Measurements from ENCODE around the gene BTG4. TPM values are rescaled to one million over a fixed set of nuclear protein-coding genes. Genes with fewer than 3 reads are reported as not detected.

The BTG4 gene
- total RNA-seq (not detected in 2 replicates), polyA plus RNA-seq (not detected in 2 replicates), polyA minus RNA-seq (not detected in 2 replicates)
- not detected for total RNA-seq (2013)

GRCh38 chr11:111512296-111513239, at the start of gene BTG4:
TSS of gene BTG4 (minus strand) at chr11:111512386. CDS start at chr11:111498776, 13,610 bp downstream.
- H4K20me1 ChIP-seq (ENCODE audit: control insufficient read depth, insufficient read depth, low read length, poor library complexity, severe bottlenecking), result no peaks in the 10 kb centered on the region
- peaks cover 3 to 32% (median 30%) of the 10 kb centered on the region in 4 experiments for H3K27me3 ChIP-seq (replicated peaks in 1 of 4; ENCODE audit: control extremely low read depth in 1 of 4, control insufficient read depth in 3 of 4, insufficient read depth in 4 of 4, low read length in 3 of 4)
- H3K36me3 ChIP-seq (replicated peaks in 1 of 2; ENCODE audit: control extremely low read depth in 1 of 2, control insufficient read depth in 1 of 2, extremely low read depth in 1 of 2, insufficient read depth in 2 of 2, low read length in 1 of 2), result no peaks in the 10 kb centered on the region
- Mint-ChIP-seq H3K27ac (no peak within 1 kb of the TSS), H3K27me3 (peaks cover 45% of the 10 kb centered on the region), H3K9me3 (ENCODE audit: insufficient read depth) (no peaks in the 10 kb centered on the region), H3K4me1 (peaks cover 15% of the 10 kb centered on the region), H3K4me3 (peak within 1 kb of the TSS; percentile 78)
- 6% methylated on average over 65 of the region's 90 CpGs for WGBS (ENCODE audit: insufficient coverage)
- no peaks in the 10 kb centered on the region for H3K79me2 ChIP-seq (ENCODE audit: control insufficient read depth, insufficient read depth, low read length)
- intact Hi-C loops (cut with micrococcal nuclease), result no loop called here
- peak within 1 kb of the TSS; percentile 81 for H3K4me2 ChIP-seq (replicated peaks; ENCODE audit: low read depth, low read length, poor library complexity, severe bottlenecking)
- H2AFZ ChIP-seq (ENCODE audit: insufficient read depth, low read depth, low read length, poor library complexity, severe bottlenecking), result peak within 1 kb of the TSS; percentile 68
- ATAC-seq (ENCODE audit: low read depth), result peak; percentile 21
- H3K4me1 ChIP-seq (ENCODE audit: control insufficient read depth in 2 of 2, insufficient read depth in 2 of 2, low read length in 2 of 2), result peaks cover 17 to 19% of the 10 kb centered on the region in 2 donors
- peak within 1 kb of the TSS; percentile 52 for H3K9ac ChIP-seq (ENCODE audit: low read length)
- peak; percentile 43 for DNase-seq
- H3K9me3 ChIP-seq (ENCODE audit: control extremely low read depth in 1 of 3, control insufficient read depth in 2 of 3, insufficient read depth in 1 of 3, low read length in 2 of 3), result peaks cover 0 to 3% (median 0%) of the 10 kb centered on the region in 3 donors
- ChIA-PET POLR2A (no interaction called here), CTCF (interaction anchor here (0.9 to 2.0 kb wide), 2 partner anchors 21 to 1134 kb away, joined by 5 to 6 read pairs; no protein-coding TSS in a partner anchor)
- TF ChIP-seq EZH2 (IDR thresholded peaks at IDR 0.05; ENCODE audit: borderline replicate concordance, insufficient read depth, low read depth, low read length, poor library complexity, severe bottlenecking) (no peak), CTCF (IDR thresholded peaks at IDR 0.05) (no peak)
- H3K4me3 ChIP-seq (ENCODE audit: control extremely low read depth in 1 of 5, extremely low read depth in 1 of 5, insufficient read depth in 1 of 5, low read depth in 2 of 5, low read length in 4 of 5), result peak within 1 kb of the TSS in 3 of 5 experiments; percentile 7 to 59 (median 40)
- no peak within 1 kb of the TSS for H3K27ac ChIP-seq (ENCODE audit: low read length in 2 of 2)

Data from B cell (primary cell).